ENCODE results near the gene PEPD.
"Not testable (repeated sequence)": the region's sequence is repeated elsewhere in the genome, so short reads cannot be mapped to it uniquely, and the experiment has no call there.

The PEPD gene

GRCh38 chr19:33496038-33496895 is 25.3 kb downstream of the PEPD start:
- DNase-seq: no peak

GRCh38 chr19:33493401-33494275 is 28.0 kb downstream of the PEPD start:
- DNase-seq: no peak

- DNase-seq: no peak
Observed at GRCh38 chr19:33492951-33493350, 28.6 kb downstream of the PEPD start.

DNA sequence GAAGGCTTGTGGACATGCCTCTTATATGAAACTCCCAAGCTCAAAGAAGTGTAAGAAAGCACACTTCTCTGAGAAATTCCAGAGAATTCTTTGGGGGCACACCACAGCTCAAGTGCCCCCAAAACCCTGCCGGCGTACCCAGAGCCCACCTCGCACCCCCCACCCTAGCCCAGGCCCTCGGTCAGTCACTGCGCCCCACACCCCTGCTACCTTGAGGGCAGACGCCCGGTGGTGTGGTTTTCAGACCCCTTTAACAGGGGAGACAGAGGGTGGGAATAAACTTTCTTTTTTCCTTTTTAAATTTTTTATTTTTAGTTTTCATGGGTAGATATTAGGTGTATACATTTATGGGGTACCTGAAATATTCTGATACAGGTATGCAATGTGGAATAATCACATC is 29.5 kb downstream of the PEPD start:
- no peak for DNase-seq

- not testable (repeated sequence) for DNase-seq
Observed at GRCh38 chr19:33490596-33490995, 31.0 kb downstream of the PEPD start.

DNA sequence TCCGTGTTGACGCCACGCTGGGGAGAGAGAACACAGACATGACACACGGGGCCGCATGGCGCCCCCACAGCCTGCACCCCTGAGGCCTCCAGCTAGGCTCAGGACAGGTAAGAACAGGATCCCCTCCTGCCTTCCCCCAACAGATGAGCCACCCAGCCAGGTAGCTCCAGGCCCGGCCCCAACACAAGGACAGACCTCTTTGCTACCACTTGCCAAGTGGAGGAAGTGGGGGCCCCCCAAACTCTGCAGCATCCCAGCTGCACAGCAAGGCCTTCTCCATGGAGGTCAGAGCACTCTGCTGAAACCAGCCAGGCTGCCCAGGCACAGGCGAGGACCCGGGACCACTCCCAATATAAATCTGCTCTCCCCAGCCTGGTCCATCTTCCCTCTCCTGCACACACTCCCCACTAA is 31.5 kb downstream of the PEPD start:
- DNase-seq: no peak

DNA sequence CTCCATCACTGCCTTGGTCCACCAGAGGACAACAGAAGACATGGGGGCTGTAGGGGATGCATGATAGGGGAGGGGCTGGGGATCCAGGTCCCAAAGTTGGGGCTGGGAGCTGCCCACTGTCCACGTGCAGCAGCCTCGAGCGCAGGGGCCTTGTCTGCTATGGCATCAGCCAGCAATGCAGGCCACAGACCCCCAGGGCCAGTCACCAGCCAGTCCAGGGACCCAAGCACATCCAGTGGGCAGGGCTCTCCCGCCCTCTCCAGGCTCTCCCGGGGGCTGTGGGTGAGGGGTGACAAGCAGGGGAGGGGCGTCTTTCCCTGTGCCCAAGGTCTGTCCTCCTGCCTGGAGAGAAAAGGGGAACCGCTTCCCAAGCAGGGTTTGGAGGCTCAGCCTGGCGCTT is 32.8 kb downstream of the PEPD start:
- no peak for DNase-seq

GRCh38 chr19:33487901-33488800 is 33.4 kb downstream of the PEPD start:
- no peak for DNase-seq

DNA sequence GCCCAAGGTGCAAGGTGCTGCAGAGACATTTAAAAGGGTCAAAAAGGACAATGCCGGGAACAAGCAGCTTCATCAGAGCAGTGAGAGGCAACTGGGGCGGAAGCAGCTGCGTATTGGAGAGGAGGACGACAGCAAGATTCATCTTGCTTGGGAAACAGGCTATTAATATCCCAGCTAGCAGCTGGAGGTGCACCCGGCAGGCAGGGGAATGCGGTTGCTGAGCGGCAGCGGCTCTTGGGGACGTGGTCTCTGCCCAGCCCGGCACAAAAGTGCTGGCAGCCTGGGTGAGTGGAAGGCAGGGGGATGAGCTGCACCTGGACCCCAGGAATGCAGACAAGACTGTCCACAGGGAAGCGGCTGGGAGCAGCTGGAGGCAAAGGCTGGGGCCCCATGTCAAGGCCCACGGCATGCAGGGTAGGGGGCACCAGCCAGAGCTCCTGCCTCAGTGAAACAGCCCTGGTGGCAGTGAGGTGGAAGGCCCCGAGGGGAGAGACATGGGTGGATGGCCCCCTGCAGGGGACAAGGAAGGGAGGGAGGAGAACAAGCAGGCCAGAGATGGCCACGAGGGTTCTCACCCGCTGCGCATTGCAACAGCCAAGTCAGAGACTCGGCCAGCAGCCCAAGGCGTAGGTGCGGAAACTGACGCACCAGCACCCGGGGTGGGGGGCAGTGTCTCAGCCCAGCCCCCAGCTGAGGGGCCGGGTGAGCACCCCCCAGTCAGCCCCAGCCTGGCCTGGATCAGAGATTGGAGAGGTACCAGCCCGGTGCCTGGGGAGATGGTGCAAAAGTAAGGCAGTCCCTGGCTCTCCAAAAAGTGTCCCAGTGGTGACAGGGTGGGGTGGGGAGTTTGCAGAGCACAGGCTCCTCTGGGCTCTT is 34.4 kb downstream of the PEPD start:
- no peak for DNase-seq

GRCh38 chr19:33486407-33486806 is 35.2 kb downstream of the PEPD start:
- no peak for DNase-seq

DNA sequence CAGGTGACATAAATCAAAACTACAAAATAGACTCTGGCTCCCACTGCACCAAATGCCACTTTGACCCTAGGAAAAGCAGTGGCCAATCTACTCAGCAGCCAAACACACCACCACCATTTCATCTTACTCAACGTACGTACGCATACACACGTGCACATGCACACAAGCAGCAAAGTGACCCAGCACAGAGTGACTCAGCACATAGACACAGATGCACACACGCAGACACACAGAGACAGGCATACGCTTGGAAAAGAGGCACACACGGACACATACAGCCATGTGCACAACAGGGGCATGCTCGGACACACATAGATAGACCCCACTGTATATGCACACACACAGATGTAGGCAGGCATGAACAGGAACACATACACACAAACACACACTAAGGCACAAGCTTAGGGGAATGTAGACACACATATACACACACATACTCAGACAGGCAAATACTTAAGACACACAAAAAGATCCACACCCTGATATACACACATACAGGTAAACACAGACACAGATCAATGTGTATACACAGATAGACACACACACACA is 37.3 kb downstream of the PEPD start:
- DNase-seq: no peak

DNA sequence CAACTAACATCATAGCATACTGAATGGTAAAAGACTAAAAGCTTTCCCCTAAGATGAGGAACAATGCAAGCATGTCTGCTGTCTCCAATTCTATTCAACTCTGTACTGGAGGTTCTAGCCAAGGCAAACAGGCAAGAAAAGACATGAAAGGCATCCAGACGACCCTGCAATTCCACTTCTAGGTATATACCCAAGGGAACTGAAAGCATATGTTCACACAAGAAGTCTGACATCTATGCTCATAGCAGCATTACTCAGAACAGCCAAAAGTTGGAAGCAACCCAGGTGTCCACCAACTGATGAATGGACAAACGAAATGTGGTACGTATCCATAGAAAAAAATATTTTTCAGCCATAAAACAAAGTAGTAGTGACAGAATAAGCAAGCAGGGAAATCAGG is 39.1 kb downstream of the PEPD start:
- DNase-seq: no peak

GRCh38 chr19:33481863-33482262 is 39.7 kb downstream of the PEPD start:
- no peak for DNase-seq

GRCh38 chr19:33479570-33479969 is 42.0 kb downstream of the PEPD start:
- not testable (repeated sequence) for DNase-seq

GRCh38 chr19:33477781-33478180 is 43.8 kb downstream of the PEPD start:
- no peak for DNase-seq

- DNase-seq: no peak
Observed at GRCh38 chr19:33476151-33476707, 45.4 kb downstream of the PEPD start.

DNA sequence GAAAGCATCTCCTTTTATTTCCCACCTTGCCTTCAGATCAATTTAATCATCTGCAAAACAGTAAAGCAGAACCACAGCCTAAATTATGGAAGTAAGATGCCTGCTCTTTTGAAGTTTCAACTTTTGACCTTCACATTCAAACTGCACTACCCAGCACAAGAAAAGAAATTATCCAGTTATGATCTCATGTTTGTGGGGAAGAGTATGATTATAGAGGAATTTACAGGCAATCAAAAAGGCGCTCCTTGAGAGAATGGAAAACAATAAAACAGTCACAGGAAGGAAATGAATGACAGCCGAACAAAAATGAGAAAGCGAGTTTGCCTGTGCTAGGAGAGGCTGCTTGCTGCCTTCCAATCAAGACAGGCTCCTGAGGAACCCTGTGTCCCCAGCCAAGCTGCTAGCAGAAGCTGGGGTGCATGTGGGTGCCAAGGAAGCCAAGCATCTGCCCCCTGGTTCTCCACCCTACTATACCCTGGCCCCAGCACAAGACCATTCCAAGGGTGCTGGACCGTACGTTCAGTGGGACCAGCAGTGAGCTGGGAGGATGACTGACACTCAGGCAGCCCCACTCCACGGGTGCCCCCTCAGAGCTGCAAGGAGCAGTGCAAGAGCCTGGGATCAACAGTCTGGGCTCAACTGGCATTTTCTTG is 47.8 kb downstream of the PEPD start:
- DNase-seq: no peak

GRCh38 chr19:33472691-33473652 is 48.6 kb downstream of the PEPD start:
- peak; percentile 10 for DNase-seq

DNA sequence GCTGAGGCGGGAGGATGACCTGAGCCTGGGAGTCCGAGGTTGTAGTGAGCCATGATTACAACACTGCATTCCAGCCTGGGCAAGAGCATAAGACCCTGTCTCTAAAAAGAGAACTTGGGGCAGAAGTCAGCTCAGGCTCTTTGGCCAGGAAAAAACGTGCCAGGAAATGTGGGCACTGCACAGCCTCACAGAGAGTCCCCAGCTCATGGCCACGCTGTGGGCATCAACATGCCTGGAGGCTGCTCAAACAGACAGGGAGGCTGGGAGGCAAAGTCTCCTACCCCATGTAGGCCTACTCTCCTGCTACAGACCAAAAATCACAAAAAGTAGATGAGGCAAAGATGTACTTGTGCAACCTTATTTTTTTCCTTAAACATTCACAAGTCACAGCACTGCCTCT is 49.4 kb downstream of the PEPD start:
- no peak for DNase-seq

All from NCI-H226 (cell line).